GM10266 (cell line): ENCODE measurements around the gene FAM171A2.

Source experiments
- DNase-seq: peaks from one replicate; pipeline ENCODE4 v3.0.0; 2012; ENCODE audit errors: extremely low spot score
- CTCF ChIP-seq: IDR thresholded peaks from 2 replicates; pipeline ENCODE4 v1.5.1; 2012; ENCODE audit warnings: mild to moderate bottlenecking, low read depth; ENCODE audit not compliant: control insufficient read depth, insufficient read depth; ENCODE audit errors: missing control alignments

Gene FAM171A2

GRCh38 chr17:44352828-44353671, 10.6 kb downstream of the FAM171A2 start:
- no peak for TF ChIP-seq CTCF
- DNase-seq = no peak

DNA sequence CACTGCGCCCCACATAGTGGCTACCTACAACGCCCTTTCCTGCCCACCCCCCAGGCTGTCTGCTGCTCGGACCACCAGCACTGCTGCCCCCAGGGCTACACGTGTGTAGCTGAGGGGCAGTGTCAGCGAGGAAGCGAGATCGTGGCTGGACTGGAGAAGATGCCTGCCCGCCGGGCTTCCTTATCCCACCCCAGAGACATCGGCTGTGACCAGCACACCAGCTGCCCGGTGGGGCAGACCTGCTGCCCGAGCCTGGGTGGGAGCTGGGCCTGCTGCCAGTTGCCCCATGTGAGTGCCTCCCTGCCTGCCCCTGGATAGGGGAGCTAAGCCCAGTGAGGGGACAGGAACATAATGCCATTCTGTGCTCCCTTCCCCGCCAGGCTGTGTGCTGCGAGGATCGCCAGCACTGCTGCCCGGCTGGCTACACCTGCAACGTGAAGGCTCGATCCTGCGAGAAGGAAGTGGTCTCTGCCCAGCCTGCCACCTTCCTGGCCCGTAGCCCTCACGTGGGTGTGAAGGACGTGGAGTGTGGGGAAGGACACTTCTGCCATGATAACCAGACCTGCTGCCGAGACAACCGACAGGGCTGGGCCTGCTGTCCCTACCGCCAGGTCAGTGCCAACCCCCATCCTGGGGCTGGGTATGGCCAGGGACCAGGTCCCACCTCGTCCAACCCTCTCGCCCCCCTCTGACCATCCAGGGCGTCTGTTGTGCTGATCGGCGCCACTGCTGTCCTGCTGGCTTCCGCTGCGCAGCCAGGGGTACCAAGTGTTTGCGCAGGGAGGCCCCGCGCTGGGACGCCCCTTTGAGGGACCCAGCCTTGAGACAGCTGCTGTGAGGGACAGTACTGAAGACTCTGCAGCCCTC, 11.5 kb downstream of the FAM171A2 start:
- no peak for TF ChIP-seq CTCF
- DNase-seq = no peak

- DNase-seq = no peak
Observed at GRCh38 chr17:44351464-44351863, 12.2 kb downstream of the FAM171A2 start.

GRCh38 chr17:44350733-44351226, 12.9 kb downstream of the FAM171A2 start:
- TF ChIP-seq CTCF = peak; percentile 89
- DNase-seq = peak; percentile 87

More at GRCh38 chr17:44351464-44351863, 12.2 kb downstream of the FAM171A2 start:
- no peak for TF ChIP-seq CTCF

GRCh38 chr17:44349553-44350070, 14.0 kb downstream of the FAM171A2 start:
- TF ChIP-seq CTCF = no peak
- no peak for DNase-seq

DNA sequence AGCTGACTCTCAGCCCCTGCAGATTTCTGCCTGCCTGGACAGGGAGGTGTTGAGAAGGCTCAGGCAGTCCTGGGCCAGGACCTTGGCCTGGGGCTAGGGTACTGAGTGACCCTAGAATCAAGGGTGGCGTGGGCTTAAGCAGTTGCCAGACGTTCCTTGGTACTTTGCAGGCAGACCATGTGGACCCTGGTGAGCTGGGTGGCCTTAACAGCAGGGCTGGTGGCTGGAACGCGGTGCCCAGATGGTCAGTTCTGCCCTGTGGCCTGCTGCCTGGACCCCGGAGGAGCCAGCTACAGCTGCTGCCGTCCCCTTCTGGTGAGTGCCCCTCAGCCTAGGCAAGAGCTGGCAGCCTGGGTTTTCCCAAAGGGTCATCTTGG, 14.7 kb downstream of the FAM171A2 start:
- TF ChIP-seq CTCF = no peak
- DNase-seq = no peak
